PC-3 (cell line): ENCODE measurements around the gene TPCN2. TPM values are rescaled to one million over a fixed set of nuclear protein-coding genes. Genes with fewer than 3 reads are reported as not detected.

Experiments
- ATAC-seq: fragments of 200-7000 bp; cut with Tn5 transposase; 2 replicates; pipeline ENCODE4 v1.9.1; 2020; ENCODE audit warnings: mild to moderate bottlenecking, moderate library complexity
- BruUV-seq: library from RNA; stranded (reverse); fragments of 400-500 nt; replicated peaks from 2 replicates; lab custom pipeline; 2021; lab: Mats Ljungman, UMichigan
- CTCF ChIA-PET: fragments of 300-600 bp; sonication (Branson Sonifier 250); formaldehyde crosslinking; loops from one replicate; lab custom pipeline; 2022; ENCODE audit warnings: antibody characterized with exemption; lab: Charles Lee
- POLR2A ChIA-PET: fragments of 300-600 bp; sonication (Branson Sonifier 250); formaldehyde crosslinking; loops from one replicate; lab custom pipeline; 2022; ENCODE audit warnings: antibody characterized with exemption; ENCODE audit not compliant: unreplicated experiment; lab: Charles Lee
- DNase-seq: peaks from one replicate; pipeline ENCODE4 v3.0.0-alpha.2; 2015
- H2AFZ ChIP-seq: fragments of 300-600 bp; sonication (generic); 2 replicates; pipeline ENCODE4 v1.6.0; 2016; ENCODE audit warnings: antibody characterized with exemption, low read length
- H3F3A ChIP-seq: fragments of 300-600 bp; sonication (generic); one replicate; pipeline ENCODE4 v1.6.0; 2017; ENCODE audit warnings: antibody characterized with exemption, low read length, control low read depth, mild to moderate bottlenecking; ENCODE audit not compliant: unreplicated experiment
- H3K27ac ChIP-seq: fragments of 300-600 bp; sonication (generic); 2 replicates; pipeline ENCODE4 v1.5.1; 2016; ENCODE audit warnings: mild to moderate bottlenecking, low read length
- H3K27me3 ChIP-seq: fragments of 300-600 bp; sonication (generic); 2 replicates; pipeline ENCODE4 v1.6.1; 2016; ENCODE audit warnings: low read length, mixed read lengths
- H3K36me3 ChIP-seq: fragments of 300-600 bp; sonication (generic); 2 replicates; pipeline ENCODE4 v1.6.1; 2016; ENCODE audit warnings: low read depth, mixed run types, low read length, mixed read lengths
- H3K4me1 ChIP-seq: fragments of 300-600 bp; sonication (generic); 2 replicates; pipeline ENCODE4 v1.5.1; 2016; ENCODE audit warnings: low read length; ENCODE audit not compliant: insufficient read depth
- H3K4me2 ChIP-seq: fragments of 300-600 bp; sonication (generic); 2 replicates; pipeline ENCODE4 v1.6.0; 2016; ENCODE audit warnings: low read length
- H3K4me3 ChIP-seq: fragments of 300-600 bp; sonication (generic); 2 replicates; pipeline ENCODE4 v1.5.1; 2016; ENCODE audit warnings: mild to moderate bottlenecking, low read length, mixed read lengths
- H3K79me2 ChIP-seq: fragments of 300-600 bp; sonication (generic); 2 replicates; pipeline ENCODE4 v1.6.1; 2017; ENCODE audit warnings: low read length, mixed read lengths
- H3K9ac ChIP-seq: fragments of 300-600 bp; sonication (generic); 2 replicates; pipeline ENCODE4 v1.6.0; 2016; ENCODE audit warnings: mild to moderate bottlenecking, low read length
- H3K9me2 ChIP-seq: fragments of 300-600 bp; sonication (generic); replicated peaks from 2 replicates; pipeline ENCODE4 v1.6.1; 2016; ENCODE audit warnings: mixed run types, low read length, mixed read lengths
- H3K9me3 ChIP-seq: fragments of 300-600 bp; sonication (generic); 2 replicates; pipeline ENCODE4 v1.6.1; 2016; ENCODE audit warnings: low read length, mixed read lengths
- H4K20me1 ChIP-seq: fragments of 300-600 bp; sonication (generic); 2 replicates; pipeline ENCODE4 v1.6.1; 2016; ENCODE audit warnings: low read length, mixed read lengths
- EZH2 ChIP-seq: fragments of 300-600 bp; sonication (generic); IDR thresholded peaks from one replicate; pipeline ENCODE4 v1.6.1; 2017; ENCODE audit warnings: antibody characterized with exemption, mild to moderate bottlenecking, low read length; ENCODE audit not compliant: unreplicated experiment
- EZH2phosphoT487 ChIP-seq: fragments of 300-600 bp; sonication (generic); IDR thresholded peaks from 2 replicates; pipeline ENCODE4 v1.6.1; 2018; ENCODE audit warnings: mild to moderate bottlenecking, antibody characterized with exemption, low read length, borderline replicate concordance
- intact Hi-C: fragments of 100-400 bp; cut with micrococcal nuclease; formaldehyde crosslinking; loops from 2 replicates; pipeline ENCODE4 v1.9.0; 2023
- total RNA-seq: library from RNA; depleted of rRNA; stranded (reverse); fragments of >200 nt; gene quantifications from 2 replicates; pipeline ENCODE4 v1.2.3, GENCODE V29; 2014
- TF ChIP-seq, protein P1 (sequence below): fragments of 300-600 bp; sonication (generic); conservative IDR thresholded peaks from 2 replicates; pipeline ENCODE4 v1.5.1; 2017; ENCODE audit warnings: antibody characterized with exemption, low read depth, mild to moderate bottlenecking, low read length

Gene TPCN2
- total RNA-seq, 1 experiment from 2014 or later: 13.0 TPM

DNA sequence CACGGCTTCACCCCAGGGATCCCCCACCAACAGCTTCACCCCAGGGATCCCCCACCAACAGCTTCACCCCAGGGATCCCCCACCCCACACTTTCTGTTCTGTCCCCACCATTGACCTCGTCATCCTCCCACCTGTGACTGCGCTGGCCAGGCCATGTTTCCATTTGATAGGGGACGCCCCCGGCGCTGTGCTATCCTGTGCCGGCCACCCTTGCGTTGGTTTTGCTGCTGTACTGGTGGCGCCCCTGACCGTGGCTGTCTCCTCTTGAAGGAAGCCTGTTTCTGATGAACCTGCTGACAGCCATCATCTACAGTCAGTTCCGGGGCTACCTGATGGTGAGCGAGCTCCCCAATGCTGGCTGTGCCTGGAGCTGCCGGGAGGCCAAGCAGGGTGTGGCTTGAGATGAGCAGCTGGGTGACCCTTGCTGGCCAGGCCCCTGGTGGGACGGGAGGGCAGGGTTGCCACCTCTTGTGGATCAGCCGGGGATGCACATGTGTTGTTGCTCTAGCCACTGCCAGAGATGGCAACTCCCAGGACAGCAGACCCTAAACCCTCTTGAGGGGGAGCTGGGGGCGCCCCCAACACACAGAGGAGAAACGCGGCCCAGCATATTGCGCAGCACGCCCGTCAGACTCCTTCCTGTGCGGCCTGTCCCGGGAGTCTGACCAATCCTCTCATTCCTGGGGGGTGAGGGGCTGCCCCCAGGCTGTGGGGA lies 22.5 kb downstream of the TPCN2 start:
- Histone ChIP-seq H3K36me3 (0 out of 2 replicates have a peak, but pooled peaks cover 5% of the 10 kb centered on the region), H3K27ac (no peak overlapping the region), H3K4me1 (peaks cover 14% of the 10 kb centered on the region), H3K9me2 (no peaks in the 10 kb centered on the region), H3K9me3 (no peaks in the 10 kb centered on the region), H3F3A (no peaks in the 10 kb centered on the region), H3K4me2 (no peak overlapping the region), H3K79me2 (no peaks in the 10 kb centered on the region), H3K4me3 (no peak overlapping the region), H3K9ac (no peak overlapping the region), H4K20me1 (no peaks in the 10 kb centered on the region), H2AFZ (no peak overlapping the region), H3K27me3 (no peaks in the 10 kb centered on the region)
- POLR2A ChIA-PET: no interaction called here
- no TSS peak for BruUV-seq
- CTCF ChIA-PET: no interaction called here
- no peak for DNase-seq
- intact Hi-C loops: no loop called here
- no peak for ATAC-seq
- TF ChIP-seq EZH2phosphoT487: no peak
- TF ChIP-seq, protein P1, sequence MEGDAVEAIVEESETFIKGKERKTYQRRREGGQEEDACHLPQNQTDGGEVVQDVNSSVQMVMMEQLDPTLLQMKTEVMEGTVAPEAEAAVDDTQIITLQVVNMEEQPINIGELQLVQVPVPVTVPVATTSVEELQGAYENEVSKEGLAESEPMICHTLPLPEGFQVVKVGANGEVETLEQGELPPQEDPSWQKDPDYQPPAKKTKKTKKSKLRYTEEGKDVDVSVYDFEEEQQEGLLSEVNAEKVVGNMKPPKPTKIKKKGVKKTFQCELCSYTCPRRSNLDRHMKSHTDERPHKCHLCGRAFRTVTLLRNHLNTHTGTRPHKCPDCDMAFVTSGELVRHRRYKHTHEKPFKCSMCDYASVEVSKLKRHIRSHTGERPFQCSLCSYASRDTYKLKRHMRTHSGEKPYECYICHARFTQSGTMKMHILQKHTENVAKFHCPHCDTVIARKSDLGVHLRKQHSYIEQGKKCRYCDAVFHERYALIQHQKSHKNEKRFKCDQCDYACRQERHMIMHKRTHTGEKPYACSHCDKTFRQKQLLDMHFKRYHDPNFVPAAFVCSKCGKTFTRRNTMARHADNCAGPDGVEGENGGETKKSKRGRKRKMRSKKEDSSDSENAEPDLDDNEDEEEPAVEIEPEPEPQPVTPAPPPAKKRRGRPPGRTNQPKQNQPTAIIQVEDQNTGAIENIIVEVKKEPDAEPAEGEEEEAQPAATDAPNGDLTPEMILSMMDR: no peak

DNA sequence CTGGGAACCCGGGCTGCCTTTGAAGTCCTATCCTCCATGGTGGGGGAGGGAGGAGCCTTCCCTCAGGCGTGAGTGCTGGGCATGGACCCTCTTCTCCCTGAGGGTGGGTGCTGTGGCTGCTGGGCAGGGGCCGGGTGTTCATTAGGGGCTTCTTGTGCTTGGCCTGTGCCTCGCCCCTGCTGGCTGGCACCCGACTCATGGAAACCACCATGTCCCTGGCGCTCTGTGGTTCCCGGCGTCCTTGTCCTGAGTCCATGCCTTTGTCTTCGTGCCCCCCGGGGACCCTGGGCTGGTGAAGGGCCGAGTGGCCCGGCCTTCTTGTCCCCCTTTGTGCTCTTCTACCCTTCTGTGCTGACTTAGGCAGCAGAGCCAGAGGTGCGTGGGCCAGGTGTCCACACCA lies 23.2 kb downstream of the TPCN2 start:
- ATAC-seq: no peak
- BruUV-seq: no TSS peak
- Histone ChIP-seq H3K27ac (no peak overlapping the region), H3K4me1 (peaks cover 14% of the 10 kb centered on the region), H3K9me3 (no peaks in the 10 kb centered on the region), H3K27me3 (no peaks in the 10 kb centered on the region), H3K9ac (no peak overlapping the region), H3K4me3 (no peak overlapping the region), H3K9me2 (no peaks in the 10 kb centered on the region), H3K79me2 (no peaks in the 10 kb centered on the region), H3K4me2 (no peak overlapping the region), H2AFZ (no peak overlapping the region), H3K36me3 (0 out of 2 replicates have a peak, but pooled peaks cover 5% of the 10 kb centered on the region), H4K20me1 (no peaks in the 10 kb centered on the region), H3F3A (no peaks in the 10 kb centered on the region)
- no peak for DNase-seq
- intact Hi-C loops: no loop called here
- CTCF ChIA-PET: no interaction called here
- TF ChIP-seq EZH2 (no peak), EZH2phosphoT487 (no peak)
- TF ChIP-seq, protein P1: no peak
- POLR2A ChIA-PET: no interaction called here

DNA sequence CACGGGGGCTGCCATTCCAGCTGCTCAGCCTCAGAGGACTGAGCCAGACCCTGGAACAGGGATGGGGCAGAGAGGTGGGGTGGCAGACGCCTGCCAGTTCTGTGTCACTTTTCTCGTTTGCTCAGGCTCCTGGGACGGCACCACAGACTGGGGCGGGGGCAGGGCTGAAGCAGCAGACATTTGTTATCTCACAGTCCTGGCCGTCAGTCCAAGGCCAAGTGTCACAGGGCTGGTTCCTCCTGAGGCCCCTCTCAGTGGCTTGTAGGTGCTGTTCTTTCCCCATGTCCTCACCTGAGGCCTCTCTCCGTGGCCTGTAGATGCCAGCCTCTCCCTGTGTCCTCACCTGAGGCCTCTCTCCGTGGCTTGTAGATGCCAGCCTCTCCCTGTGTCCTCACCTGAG lies 24.7 kb downstream of the TPCN2 start:
- H3K36me3 ChIP-seq: peaks cover 5% of the 10 kb centered on the region; the same call in 1 of the 2 replicates
- CTCF ChIA-PET: no interaction called here

More for the DNA sequence above, 24.7 kb downstream of the TPCN2 start:
- Histone ChIP-seq H3K27ac (no peak overlapping the region), H2AFZ (no peak overlapping the region), H3K79me2 (no peaks in the 10 kb centered on the region), H3K9me3 (no peaks in the 10 kb centered on the region), H3K4me1 (peaks cover 14% of the 10 kb centered on the region), H3F3A (no peaks in the 10 kb centered on the region), H3K27me3 (no peaks in the 10 kb centered on the region), H3K9me2 (no peaks in the 10 kb centered on the region), H3K9ac (no peak overlapping the region), H4K20me1 (no peaks in the 10 kb centered on the region), H3K4me2 (no peak overlapping the region), H3K4me3 (no peak overlapping the region)
- no TSS peak for BruUV-seq
- ATAC-seq: no peak
- TF ChIP-seq, protein P1: no peak
- TF ChIP-seq EZH2phosphoT487: no peak
- no peak for TF ChIP-seq EZH2
- POLR2A ChIA-PET: no interaction called here
- no peak for DNase-seq
- intact Hi-C loops: no loop called here
